ENCODE results near the gene FAM83C.
A peak's percentile ranks its signal among the peaks of the same experiment; 100 is the strongest.

The FAM83C gene

DNA sequence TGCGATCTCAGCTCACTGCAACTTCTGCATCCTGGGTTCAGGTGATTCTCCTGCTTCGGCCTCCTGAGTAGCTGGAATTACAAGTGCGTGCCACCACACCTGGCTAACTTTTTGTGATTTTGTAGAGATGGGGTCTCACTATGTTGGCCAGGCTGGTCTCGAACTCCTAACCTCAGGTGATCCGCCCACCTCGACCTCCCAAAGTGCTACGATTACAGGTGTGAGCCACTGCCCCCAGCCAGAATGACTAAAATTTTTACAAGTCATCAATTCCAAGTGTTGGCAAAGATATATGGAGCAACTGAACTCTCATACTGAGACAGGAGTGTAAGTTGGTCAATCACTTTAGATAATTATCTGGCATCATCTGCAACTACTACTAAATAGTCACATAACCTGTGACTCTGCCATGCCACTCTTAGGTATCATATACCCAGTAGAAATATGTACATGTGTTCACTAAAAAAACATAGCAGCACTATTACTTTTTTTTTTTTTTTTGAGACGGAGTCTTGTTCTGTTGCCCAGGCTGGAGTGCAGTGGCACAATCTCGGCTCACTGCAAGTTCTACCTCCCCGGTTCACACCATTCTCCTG lies 10.6 kb downstream of the FAM83C start:
- DNase-seq, result no peak

DNA sequence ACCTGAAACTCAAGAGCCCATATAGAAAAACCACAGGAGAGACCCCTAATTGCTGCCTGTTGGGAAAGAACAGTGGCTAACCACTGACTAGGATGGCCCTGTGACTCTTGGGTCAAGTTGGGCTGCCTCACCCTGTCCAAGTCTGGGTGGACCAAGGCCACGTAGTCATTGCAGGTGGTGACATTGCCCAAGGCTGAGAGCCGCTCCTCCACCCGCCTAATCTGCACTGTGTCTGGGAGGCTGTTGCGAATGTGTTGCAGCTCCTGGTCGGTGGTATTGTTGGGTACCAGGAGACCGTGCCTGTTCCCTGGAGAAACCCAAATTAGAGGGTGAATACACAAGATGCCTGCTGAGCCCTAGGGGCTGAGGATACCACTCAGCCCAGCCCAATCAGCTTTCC lies 11.7 kb downstream of the FAM83C start:
- DNase-seq, result no peak

DNA sequence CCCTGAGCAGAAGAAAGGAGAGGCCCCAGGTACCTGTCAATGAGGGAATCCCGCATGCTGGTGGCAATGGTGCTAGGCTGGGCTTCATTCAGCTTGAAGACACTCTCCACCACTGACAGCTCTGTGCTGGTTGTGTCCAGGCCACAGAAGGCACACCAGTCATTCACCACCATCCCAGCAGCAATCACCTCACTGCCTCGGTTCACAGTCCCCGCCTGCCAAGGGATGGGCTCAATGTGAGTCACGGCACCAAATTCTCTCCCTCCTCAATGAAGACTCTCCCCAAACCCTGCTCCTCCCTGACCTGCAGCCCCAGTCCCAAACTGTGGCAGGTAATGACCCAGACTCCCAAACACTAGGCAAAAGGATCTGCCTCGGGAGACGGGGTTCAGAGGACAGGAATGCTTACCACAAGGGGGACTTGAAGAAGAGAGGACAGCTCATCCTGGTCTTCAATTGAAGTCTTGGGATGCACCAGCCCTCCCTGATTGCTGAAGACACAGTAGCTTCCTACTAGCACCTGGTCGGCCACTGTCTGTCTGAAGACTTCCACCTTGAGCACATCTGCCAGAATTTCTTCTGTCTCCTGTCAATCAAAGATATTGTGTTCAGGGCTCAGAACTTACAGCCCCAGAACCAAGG lies 12.6 kb downstream of the FAM83C start:
- no peak for DNase-seq

DNA sequence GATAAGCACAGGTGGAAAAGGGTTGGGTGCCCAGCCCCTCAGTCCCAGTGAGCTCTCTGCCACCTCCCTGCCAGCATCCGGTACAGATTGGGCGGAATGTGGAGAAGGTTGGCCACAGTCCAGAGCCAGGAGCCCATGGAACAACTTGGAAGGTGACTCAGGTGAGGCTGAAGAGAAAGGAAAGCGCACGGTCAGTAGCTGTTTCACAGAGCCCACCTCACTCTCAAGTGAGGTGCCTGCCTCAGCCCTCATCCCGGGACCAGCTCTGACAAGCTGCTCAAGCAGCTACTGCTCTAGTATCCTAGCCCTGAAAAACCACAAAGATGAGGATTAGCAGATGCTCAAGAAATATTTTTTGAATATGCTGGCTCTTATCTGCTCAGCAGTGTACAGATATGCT lies 13.2 kb downstream of the FAM83C start:
- DNase-seq, result no peak

DNA sequence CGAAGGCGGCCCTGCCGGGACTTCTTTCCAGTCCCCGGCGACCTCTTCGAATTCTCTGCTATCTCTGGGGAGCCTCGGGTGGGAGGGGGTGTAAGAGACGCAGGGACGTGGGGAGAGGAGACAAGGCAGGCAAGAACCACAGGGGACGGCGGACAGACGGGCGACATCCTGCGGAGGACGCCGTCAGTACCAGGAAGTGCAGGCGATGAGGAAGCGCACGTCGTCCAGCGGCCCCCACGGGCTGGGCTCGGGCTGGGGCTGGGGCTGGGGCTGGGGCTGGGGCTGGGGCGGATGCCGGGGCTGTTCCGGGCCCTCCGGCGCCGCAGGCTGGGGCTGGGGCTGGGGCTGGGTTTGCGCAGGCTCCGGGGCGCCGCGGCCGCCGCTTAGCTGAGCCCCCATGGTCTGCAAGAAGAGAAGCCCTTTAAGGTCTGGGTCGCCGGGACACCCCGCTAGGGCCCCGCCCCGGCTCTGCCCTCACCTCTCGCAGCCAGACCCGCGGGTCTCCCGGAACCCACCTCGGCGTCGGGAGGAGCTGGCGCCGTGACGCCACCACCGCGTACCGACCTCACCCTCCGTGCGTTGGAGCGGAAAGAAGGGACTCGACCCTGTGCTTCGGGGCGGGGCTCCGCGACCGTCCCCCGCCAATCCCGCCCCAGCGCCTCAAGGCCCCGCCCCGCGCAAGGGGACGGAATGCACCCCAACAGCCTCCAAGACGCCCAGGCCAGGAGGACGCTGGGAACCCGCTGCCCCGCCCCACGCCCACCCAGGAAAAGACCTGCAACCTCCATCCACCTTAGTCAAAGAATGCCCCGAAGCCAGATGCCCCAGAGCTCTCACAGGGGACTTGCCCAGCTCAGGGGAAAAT lies 14.5 kb downstream of the FAM83C start, which contains the start of gene MMP24OS:
MMP24OS (minus strand) TSS at position 592 of the 865 bp plus-strand sequence; CDS start at position 399, 193 bp downstream.
- DNase-seq, result peak; percentile 86

DNA sequence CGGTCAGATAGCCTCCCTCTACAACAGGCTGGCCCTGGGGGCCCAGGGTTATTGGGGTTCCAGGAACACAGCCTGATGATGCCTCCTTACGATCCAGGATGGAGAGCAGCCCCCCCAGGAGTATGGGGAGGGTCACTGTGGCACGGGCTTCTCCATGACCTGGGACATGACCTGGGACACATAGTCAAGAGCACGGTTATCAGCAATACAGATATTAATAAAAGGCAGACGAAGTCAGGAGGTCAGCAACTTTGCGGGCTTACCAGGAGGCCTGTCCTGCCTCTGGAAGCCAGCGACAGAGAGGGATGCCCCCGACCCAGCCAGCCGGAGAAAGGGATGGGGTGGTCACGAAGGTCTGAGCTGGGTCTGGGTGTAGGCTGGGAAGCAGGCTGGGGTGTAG lies 15.1 kb downstream of the FAM83C start:
- DNase-seq, result no peak

DNA sequence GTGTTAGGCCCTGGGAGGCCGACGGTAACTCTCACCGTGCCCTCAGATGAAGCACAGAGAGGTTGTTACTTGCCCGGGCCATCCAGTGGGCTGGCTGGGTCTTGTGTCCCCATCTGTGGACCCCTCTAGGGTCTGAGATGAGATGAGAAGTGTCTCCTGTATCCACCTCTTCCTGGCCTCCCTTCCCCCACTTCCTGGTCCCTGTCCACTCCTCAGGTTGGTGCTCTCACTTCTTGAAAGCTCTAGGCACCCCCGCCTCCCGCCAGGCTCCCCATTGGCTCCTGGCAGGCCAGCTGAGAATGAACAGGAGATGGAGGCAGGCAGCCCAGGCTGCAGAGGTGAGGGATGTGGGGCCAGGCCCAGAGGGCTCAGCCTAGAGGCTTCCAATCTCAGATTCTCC lies 15.8 kb downstream of the FAM83C start:
- no peak for DNase-seq

DNA sequence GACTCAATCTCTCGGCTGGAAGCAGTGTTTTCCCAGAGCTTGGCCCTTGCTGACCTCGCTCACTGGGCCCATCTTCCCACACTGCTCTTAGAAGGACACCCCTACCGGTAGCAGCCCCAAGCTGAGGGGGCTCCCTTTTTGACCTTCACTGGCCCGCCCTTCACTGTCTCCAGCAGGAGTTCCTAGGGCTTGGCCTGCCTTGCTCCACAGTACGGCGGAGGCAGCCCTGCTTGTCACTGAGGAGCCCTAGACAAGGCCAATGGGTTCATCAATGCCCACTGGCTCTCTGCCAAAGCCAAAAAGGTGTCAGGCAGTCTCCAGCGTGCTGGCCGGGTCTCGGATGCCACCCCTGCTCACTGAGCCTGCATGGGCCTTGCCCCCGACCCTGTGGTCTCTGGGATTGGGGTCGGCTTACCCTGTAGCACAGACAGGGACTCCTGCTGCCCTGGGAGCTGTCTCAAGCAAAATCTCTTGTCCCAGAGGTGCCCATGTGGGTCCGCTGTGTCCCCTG lies 16.4 kb downstream of the FAM83C start:
- DNase-seq, result no peak

DNA sequence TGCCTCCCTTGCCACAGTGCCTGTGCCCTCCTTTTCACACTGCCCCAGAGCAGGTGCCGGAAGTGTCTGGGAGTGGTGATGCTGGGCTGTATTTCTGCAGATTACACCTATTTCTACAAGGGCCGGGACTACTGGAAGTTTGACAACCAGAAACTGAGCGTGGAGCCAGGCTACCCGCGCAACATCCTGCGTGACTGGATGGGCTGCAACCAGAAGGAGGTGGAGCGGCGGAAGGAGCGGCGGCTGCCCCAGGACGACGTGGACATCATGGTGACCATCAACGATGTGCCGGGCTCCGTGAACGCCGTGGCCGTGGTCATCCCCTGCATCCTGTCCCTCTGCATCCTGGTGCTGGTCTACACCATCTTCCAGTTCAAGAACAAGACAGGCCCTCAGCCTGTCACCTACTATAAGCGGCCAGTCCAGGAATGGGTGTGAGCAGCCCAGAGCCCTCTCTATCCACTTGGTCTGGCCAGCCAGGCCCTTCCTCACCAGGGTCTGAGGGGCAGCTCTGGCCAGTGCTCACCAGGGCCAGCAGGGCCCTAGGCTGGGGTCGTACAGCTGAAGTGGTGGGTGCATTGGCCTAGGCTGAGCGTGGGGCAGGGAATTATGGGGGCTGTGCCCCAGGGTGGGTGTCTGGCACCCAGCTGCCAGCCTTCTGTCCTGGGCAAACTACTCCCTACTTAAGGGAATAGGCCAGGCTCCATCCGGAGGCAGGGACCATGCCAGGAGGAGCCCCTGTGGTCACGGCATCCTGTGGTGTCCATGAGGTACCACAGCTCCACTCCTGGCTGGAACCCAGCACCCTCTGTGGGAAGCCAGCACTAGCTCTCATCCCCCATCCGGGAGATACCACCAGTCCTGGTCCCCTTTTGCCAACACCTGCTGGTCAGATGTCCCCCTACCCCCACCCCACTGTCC lies 17.8 kb downstream of the FAM83C start:
- DNase-seq, result no peak

DNA sequence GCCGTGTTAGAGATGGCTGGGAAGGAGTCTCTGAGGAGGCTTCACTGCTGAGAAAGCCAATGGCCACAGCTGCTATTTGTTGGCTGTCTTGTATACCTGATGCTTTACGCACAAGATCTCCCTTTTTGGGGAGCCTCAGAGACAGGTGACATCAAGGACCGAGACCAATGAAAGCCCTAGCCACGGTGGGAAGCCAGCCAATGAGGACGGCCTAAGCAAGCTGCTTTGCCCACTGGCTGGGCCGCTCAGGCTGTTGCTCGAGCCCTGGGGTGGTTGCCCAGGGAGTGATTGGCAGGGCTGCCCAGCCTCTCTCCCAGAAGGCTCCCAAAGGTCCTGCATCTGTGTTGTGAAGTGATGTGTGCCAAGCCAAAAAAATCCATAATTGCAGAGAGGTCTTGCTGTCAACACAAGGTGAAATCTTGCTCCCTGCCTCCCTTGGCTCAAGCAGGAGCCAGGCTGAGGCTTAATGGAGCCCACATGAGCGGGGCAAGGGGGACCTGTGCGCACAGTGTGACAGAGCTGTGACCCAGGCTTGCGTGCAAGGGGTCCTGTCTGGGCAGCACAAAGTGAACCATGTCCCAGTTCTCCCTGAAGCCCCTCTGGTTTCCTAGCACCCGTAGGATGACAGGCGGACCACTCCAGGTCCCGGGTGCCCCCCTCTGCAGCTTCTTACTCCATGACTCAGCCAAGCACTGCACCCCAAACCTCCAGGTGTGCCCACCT lies 18.6 kb downstream of the FAM83C start:
- no peak for DNase-seq

DNA sequence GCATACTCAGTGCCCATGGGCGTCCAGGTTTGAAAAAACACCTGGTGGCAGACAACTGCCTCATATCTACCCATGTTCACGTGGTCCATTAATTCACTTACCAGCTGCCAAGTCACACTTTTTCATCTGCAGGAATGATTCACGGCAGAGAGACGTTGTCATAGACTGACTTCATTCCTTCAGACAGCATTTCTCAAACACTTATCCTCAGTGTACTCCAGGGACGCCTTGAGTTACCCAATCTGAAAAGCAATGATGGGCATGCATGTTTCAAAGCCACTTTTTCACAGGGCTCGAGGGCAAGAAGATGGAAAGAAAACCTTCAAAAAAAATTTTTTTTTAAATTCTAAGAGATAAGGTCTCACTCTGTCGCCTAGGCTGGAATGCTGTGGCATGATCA lies 20.3 kb downstream of the FAM83C start:
- DNase-seq, result no peak

DNA sequence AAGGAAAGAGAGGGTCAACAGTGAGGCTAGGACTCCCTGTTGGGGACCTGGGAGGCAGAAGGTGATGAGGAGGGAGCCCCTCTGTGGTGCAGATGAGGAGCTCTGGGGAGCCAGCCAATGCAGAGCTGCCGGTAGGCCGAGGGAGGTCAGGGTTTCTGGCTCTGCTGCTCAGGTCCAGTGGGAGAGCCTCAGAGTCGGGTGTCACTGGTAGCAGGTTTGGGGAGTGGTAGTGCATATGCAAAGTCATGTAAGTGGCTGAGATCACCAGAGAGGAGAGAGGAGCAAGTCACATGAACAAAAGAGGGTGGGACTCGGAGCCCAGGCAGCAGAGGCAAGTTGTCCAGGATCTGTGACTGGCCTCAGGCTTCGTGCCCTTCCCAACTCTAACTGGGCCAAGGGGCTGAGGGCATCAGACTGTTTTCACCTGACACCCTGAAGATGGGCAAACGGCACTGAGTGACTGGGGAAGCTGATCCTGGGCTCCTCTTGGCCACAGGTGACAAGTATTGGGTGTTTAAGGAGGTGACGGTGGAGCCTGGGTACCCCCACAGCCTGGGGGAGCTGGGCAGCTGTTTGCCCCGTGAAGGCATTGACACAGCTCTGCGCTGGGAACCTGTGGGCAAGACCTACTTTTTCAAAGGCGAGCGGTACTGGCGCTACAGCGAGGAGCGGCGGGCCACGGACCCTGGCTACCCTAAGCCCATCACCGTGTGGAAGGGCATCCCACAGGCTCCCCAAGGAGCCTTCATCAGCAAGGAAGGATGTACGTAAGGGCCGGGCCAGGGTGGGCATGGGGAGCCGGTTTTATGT lies 20.9 kb downstream of the FAM83C start:
- DNase-seq, result no peak

DNA sequence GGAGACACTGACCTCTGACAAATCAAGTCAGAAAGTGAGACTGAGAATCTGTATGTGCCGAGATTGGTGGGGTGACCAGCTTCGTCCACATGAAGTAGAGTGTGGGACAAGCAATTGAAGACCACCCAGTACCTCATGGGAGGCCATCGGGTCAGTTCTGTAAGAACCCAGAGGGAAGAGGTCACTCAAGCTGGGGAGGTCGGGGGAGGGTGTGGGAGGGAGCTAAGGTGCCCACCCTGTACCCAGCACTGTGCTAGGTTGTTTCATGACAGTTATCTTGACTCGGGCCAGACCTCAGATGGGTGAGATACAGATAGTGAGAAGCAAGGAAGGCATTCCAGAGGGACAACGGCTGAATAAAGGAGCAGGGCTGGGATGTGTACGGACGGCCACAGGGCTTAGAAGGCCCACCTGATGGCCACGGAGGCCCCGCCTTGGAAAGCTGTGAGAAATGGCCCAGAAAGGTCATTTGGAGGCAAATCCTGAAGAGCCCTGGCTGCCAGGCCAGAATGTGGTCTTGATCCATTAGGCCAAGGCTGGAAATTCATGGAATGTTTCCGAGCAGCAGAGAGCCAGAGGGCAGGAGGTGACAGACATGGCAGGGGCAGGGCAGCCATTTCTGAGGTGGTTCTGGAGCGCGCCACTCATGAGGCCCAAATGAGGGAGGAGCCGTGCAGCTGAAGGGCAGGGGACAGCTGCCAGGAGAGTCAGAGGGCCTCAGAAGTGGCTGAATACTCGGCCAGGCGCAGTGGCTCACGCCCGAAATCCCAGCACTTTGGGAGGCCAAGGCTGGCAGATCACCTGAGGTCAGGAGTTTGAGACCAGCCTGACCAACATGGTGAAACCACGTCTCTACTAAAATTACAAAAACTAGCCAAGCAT lies 22.0 kb downstream of the FAM83C start:
- DNase-seq, result no peak

DNA sequence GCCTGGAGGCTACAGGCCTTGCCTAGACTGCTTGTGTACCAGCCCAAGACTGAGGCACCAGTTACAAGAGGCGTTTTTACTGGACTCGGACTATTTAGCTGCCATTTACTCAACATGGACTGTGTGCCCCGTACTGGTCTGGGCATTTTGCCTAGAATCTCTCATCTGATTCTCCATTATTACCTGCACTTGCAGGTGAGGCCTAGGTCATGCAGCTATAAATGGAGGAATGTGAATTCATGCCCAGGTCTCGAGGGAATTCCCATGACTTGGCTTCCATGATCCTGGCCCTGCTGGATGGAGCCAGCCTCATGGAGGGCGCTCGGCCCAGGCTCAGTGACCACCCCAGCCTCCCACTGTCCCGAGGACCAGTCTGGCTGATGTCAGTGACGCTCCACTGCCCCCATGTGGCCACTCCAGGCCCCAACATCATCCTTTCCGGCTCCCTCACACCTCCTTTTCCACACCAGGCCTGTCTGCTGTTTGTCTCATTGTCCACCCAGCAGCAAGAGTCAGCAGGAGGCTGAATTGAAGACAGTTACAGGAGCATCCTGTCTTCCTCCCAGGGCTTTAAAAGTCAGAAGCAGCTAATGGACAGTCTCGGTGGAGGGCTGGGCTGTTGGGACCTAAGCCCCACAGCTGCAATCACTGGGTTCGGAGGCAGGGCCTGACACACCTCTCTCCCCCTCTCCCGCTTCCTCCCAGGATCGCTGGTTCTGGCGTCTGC lies 23.0 kb downstream of the FAM83C start:
- peak in 1 of 2 donors; percentile 26 for DNase-seq

DNA sequence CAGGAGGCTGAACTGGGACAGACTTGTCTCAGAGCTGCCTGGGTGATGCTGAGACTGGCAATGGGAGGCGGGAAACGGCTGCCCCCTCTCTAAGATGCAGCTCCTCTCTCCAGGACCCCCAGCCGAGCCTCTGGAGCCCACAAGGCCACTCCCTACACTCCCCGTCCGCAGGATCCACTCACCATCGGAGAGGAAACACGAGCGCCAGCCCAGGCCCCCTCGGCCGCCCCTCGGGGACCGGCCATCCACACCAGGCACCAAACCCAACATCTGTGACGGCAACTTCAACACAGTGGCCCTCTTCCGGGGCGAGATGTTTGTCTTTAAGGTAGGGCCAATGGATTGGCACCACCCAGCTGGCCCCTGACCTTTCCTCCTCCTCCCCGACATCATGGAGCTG lies 25.1 kb downstream of the FAM83C start:
- DNase-seq, result no peak

DNA sequence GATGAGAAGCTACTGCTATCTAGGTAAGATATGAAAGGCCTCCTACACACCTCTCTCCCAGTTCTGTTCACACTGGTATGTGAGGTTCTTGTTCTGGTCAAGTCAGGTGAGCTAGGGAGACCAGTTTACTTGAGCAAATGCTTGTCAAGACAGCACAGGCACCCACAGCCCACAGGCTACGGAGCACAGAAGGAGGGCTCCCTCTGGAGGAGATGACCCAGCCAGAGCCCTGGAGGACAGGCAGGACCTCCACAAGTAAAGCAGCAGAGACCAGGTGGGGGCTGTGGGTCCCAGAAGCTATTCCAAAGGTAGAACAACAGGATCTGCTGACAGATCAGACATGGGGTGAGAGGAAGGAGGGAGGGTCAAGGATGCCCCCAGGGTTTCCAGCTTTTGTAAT lies 27.5 kb downstream of the FAM83C start:
- DNase-seq, result no peak

DNA sequence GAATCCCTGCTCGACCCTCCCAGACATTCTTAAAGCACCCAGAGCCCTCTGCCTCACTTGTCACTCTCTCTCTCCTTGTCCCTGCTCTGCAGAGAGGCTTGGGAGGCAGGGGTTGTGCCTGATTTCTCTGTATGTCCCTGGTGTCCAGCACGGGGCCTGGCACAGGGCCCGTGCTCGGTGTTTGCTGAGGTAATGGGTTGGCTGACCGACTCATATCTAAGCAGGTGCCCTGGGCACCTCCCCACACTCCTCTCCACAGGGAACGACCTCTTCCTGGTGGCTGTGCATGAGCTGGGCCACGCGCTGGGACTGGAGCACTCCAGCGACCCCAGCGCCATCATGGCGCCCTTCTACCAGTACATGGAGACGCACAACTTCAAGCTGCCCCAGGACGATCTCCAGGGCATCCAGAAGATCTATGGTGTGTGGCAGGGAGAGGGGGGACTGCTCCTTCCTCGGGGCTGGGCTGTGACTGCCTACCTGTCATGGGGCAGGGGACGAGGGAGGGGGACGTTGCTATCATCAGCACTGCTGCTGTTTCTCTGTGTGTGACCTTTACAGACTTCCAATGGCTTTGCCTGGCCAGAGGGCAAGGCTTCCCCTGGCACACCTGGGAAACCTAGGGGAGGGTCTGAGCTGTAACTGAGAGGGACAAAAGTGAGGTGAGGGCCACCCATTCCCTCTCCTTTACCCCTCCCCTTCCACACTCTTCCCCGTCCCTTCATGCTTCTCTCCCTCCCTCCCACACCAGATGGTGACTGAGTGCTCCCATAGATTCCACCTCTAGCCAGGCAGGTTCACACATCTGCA lies 28.5 kb downstream of the FAM83C start:
- DNase-seq, result no peak
